Coronary artery (tissue), 2 donors: ENCODE measurements around the gene RGS3.

ENCODE experiments used
- DNase-seq: peaks from one replicate; pipeline ENCODE4 v3.0.0-alpha.2; 2017; ENCODE audit warnings: low spot score
- H3K27ac ChIP-seq, 2 donors: fragments of 200-600 bp; sonication (generic); one replicate each; pipeline ENCODE4 v1.5.1; 2016 to 2019
- H3K4me3 ChIP-seq: fragments of 200-600 bp; sonication (generic); 2 replicates; pipeline ENCODE4 v1.5.1; 2016; ENCODE audit warnings: mild to moderate bottlenecking, moderate library complexity
- CTCF ChIP-seq: fragments of 200-600 bp; sonication (generic); IDR thresholded peaks from one replicate; pipeline ENCODE4 v1.5.1; 2019; ENCODE audit warnings: antibody characterized with exemption

RGS3 gene

GRCh38 chr9:113463418-113464285 is at the start of gene RGS3:
TSS of gene RGS3 (plus strand) at chr9:113463727. CDS start at chr9:113463803, 76 bp downstream.
- TF ChIP-seq CTCF, result peak; percentile 22
- DNase-seq, result peak; percentile 77
- Histone ChIP-seq H3K4me3 (peak within 1 kb of the TSS; percentile 67), H3K27ac (peak within 1 kb of the TSS; percentile 73 to 74)

GRCh38 chr9:113416149-113416721 is 47.3 kb upstream of the RGS3 start:
- TF ChIP-seq CTCF, result no peak
- no peak for DNase-seq
- no peak overlapping the region for H3K27ac ChIP-seq
- H3K4me3 ChIP-seq, result no peak overlapping the region

GRCh38 chr9:113417370-113417769 is 46.2 kb upstream of the RGS3 start:
- no peak for TF ChIP-seq CTCF
- Histone ChIP-seq H3K4me3 (no peak overlapping the region), H3K27ac (no peak overlapping the region)
- no peak for DNase-seq

GRCh38 chr9:113421726-113422125 is 41.8 kb upstream of the RGS3 start:
- TF ChIP-seq CTCF, result no peak
- Histone ChIP-seq H3K4me3 (no peak overlapping the region), H3K27ac (no peak overlapping the region)
- no peak for DNase-seq

GRCh38 chr9:113425072-113425471 is 38.5 kb upstream of the RGS3 start:
- DNase-seq, result no peak
- H3K4me3 ChIP-seq, result no peak overlapping the region
- no peak overlapping the region for H3K27ac ChIP-seq
- TF ChIP-seq CTCF, result no peak

- Histone ChIP-seq H3K27ac (no peak overlapping the region), H3K4me3 (no peak overlapping the region)
- no peak for DNase-seq
- TF ChIP-seq CTCF, result no peak
Measured at GRCh38 chr9:113426701-113427100, 36.8 kb upstream of the RGS3 start.

GRCh38 chr9:113427629-113428028 is 35.9 kb upstream of the RGS3 start:
- TF ChIP-seq CTCF, result no peak
- no peak overlapping the region for H3K4me3 ChIP-seq
- no peak overlapping the region for H3K27ac ChIP-seq
- DNase-seq, result no peak
